Measurements from ENCODE around the gene SDCCAG8. TPM values are rescaled to one million over a fixed set of nuclear protein-coding genes. Genes with fewer than 3 reads are reported as not detected.
A peak's percentile ranks its signal among the peaks of the same experiment; 100 is the strongest.

SDCCAG8 gene
- polyA plus RNA-seq, 4 donors = 32.5 to 47.3 (median 44.0) TPM

- no peak for DNase-seq (ENCODE audit: low read depth in 4 of 4, low spot score in 2 of 4)
These were observed 2.0 kb upstream of the SDCCAG8 start for GRCh38 chr1:243253926-243254232.

DNA sequence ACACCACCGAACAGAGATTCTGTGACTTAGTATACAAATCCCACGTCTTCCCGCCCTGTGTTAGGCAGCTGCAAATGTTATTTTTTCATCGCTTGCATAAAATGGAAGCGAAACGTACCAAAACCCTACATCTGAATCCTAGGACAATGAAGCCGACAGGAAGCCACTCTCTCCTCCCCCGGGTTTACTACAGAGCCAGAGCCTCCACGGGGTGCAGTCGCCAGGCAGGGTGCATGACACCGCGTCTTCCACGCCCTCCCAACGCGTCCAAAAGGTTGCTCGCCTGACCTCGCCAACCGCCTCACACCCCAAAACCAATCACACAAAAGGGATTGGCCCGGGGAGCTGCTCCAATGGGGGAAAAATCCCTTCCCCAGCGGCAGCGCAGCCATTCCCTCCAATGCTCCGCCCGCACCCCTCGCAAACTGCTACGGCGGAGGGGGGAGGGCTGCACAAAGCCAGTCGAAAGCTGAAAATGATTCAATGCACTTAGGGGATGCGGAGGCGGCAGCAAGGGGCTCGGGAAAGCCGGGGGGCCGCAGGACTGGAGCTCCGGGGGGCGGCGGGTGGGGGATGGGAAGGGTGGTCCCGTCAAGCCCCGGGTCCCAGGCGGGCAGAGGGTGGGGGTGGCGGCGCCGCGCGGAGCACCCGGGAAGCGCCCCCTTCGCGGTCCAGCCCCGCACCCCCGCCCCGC, 1.5 kb upstream of the SDCCAG8 start:
- peak in 2 of 4 donors; percentile 34 to 53 for DNase-seq (ENCODE audit: low read depth in 4 of 4, low spot score in 2 of 4)

- peak; percentile 97 to 99 (median 98) for DNase-seq (ENCODE audit: low read depth in 4 of 4, low spot score in 2 of 4)
These were observed 682 bp upstream of the SDCCAG8 start, which contains the start of gene CEP170 for GRCh38 chr1:243254927-243255790. TSS of gene CEP170 (minus strand) at chr1:243255281. CDS start at chr1:243225280, 30,001 bp downstream.

GRCh38 chr1:243256590-243256989, 749 bp downstream of the SDCCAG8 start:
- DNase-seq (ENCODE audit: low read depth in 4 of 4, low spot score in 2 of 4) = no peak

GRCh38 chr1:243257189-243257588, 1.3 kb downstream of the SDCCAG8 start:
- DNase-seq (ENCODE audit: low read depth in 4 of 4, low spot score in 2 of 4) = no peak

- DNase-seq (ENCODE audit: low read depth in 4 of 4, low spot score in 2 of 4) = no peak
These were observed 2.9 kb downstream of the SDCCAG8 start for GRCh38 chr1:243258731-243259130.

DNA sequence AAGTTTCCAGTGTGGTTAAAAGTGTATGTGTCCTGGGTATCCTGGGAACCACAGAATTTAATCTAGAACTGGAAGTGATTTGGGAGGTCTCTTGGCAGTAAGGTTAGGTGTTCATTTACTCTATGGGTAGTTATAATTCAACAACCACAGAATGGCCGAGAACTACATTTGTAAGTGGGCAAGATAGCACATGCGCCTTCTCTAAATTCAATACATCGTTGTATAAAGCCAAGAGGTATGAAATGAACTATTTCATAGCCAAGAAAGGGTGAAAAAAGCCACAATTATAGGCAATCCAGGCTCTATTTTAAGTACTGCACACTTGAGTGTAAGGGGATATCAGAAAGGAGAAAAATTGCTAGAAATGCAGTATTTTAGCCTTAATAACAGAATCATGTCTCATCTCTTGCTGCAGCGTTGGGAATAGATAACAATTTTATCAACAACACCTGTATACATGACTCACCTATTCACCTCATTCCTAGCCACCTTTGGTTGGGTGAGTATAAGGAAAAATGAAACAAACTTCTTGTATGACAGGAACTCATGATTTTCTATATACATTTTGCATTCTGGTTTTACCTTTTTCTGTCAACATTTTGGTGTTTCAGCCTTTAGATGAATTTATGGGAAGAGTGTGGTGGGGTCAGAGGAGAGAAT, 4.5 kb downstream of the SDCCAG8 start:
- no peak for DNase-seq (ENCODE audit: low read depth in 4 of 4, low spot score in 2 of 4)

DNA sequence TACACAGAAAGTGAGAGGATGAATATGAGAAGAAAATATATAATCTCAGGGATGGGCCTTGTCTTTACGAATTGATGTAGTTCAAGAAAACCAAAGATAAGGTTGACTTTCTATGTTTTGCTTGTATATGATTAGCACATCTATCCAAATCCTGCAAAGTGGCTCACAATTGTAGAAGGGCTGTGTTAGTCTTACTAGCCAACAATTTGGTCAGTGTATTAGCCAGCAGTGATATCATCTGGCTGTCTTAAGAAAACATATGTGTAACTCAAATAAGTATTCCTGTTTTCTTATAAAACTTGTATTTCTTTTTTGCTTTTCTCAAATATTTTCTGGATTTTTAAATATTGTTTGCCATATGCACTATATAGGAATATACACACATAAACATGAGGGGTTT, 5.5 kb downstream of the SDCCAG8 start:
- DNase-seq (ENCODE audit: low read depth in 4 of 4, low spot score in 2 of 4) = no peak

GRCh38 chr1:243264717-243265116, 8.9 kb downstream of the SDCCAG8 start:
- no peak for DNase-seq (ENCODE audit: low read depth in 4 of 4, low spot score in 2 of 4)

- DNase-seq (ENCODE audit: low read depth in 4 of 4, low spot score in 2 of 4) = no peak
These were observed 10.4 kb downstream of the SDCCAG8 start for GRCh38 chr1:243266231-243266630.

GRCh38 chr1:243267471-243267880, 11.6 kb downstream of the SDCCAG8 start:
- DNase-seq (ENCODE audit: low read depth in 4 of 4, low spot score in 2 of 4) = no peak

GRCh38 chr1:243267914-243268653, 12.2 kb downstream of the SDCCAG8 start:
- DNase-seq (ENCODE audit: low read depth in 4 of 4, low spot score in 2 of 4) = no peak

- DNase-seq (ENCODE audit: low read depth in 4 of 4, low spot score in 2 of 4) = no peak
These were observed 13.1 kb downstream of the SDCCAG8 start for GRCh38 chr1:243268751-243269460.

DNA sequence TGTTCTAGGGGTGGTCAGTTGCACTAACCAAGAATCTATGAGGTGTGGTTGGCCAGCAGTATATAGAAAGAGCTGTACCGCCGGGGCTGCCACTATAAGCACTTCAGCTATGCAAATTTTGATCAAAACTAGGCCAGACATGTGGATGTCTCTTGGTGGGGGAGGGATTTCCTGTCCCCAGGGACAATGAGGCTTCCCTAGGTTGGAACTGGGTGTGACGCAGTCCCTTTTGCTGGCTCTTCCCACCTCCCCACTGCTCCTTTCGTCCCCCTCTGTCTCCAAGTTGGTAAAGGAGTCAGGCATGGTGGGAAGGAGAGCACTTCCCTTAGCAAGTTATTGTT, 13.6 kb downstream of the SDCCAG8 start:
- no peak for DNase-seq (ENCODE audit: low read depth in 4 of 4, low spot score in 2 of 4)

GRCh38 chr1:243270097-243270864, 14.4 kb downstream of the SDCCAG8 start:
- no peak for DNase-seq (ENCODE audit: low read depth in 4 of 4, low spot score in 2 of 4)

DNA sequence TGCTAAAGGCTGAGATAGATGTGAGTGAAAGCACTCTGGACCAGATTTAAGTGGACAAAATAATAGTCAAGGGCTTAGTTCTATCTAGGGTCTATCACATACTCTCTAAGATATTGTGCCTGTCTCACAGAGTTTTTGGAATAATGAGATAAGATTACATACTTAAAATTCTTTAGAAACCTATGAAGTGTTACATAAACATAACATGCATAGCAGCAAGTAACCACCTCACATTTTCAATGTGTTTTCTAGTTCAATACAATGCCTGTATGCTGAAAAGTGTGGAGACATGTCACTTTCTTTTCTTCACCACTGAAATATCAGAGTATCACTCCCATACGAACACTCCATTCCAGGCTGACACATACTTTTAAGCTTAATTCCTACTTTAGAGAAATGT, 16.2 kb downstream of the SDCCAG8 start:
- DNase-seq (ENCODE audit: low read depth in 4 of 4, low spot score in 2 of 4) = no peak

DNA sequence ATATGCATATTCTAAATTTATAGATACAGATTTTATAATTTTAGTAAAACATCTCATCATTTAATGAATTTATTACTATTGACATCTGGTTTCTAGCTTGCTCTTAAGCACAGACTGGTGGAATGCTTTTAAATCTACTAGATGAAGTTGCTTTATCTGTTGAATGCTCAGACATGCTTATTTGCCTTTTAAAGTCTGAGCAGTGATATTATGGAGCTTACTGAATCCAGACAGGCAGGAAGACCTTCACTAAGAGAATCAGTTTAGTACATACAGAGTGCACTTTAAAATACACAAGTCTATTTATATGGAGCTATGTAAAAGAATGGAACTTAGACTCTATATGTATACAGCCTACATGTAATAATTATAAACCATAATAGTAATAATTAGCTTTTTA, 16.6 kb downstream of the SDCCAG8 start:
- no peak for DNase-seq (ENCODE audit: low read depth in 4 of 4, low spot score in 2 of 4)

DNA sequence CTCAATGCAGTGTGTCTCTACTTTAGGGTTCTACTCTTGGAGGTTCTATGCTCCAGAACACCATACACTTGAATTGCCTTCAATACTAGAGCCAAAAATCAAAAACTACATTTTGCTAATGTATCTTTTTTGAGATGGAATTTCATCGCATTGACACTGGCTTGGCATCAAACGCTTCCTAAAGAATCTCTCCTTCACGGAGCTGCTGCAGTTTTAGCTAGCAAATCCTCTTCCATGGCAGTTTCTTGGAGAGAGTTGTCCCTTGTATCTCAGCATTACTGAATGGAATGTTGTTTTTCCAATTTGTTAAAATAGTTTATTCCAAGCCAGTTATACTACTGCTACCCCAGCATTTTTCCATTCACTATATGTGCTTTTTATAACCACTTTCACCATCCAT, 17.7 kb downstream of the SDCCAG8 start:
- no peak for DNase-seq (ENCODE audit: low read depth in 4 of 4, low spot score in 2 of 4)

DNA sequence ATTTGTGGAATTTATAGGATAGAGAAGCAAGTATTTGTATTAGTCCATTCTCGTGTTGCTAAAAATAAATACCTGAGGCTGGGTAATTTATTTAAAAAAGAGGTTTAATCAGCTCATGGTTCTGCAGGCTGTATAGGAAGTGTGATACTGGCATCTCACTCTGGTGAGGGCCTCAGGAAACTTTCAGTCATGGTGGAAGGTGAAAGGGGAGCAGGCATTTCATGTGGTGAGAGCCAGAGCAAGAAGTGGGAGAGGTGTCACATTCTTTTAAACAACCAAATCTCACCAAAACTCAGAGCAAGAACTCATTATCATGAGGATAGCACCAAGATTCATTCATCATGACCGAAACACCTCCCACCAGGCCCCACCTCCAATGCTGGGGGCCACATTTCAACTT, 18.1 kb downstream of the SDCCAG8 start:
- no peak for DNase-seq (ENCODE audit: low read depth in 4 of 4, low spot score in 2 of 4)

DNA sequence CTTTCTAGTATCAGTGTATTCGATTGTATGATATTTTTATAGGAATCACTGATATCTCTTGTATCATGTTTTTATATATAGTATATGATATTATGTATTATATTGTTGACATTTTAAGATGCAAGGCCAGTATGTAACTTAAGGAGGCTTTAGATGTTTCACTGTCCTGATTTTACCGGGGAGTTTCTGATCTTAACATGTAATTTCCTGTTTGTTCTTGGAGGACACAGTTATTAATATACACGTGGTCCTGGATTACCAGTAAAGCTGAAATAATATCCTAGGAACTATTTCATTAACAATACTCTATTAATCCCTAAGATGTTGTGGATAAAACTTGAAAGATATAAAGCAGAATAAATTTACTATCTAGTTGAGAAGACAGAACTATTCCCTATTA, 19.5 kb downstream of the SDCCAG8 start:
- DNase-seq (ENCODE audit: low read depth in 4 of 4, low spot score in 2 of 4) = no peak

Data from left renal cortex interstitium (tissue), 4 donors.